ENCODE results near the gene RPA1. TPM values are rescaled to one million over a fixed set of nuclear protein-coding genes. Genes with fewer than 3 reads are reported as not detected.

The RPA1 gene
- polyA plus RNA-seq, 1 donor, result 40.3 TPM

DNA sequence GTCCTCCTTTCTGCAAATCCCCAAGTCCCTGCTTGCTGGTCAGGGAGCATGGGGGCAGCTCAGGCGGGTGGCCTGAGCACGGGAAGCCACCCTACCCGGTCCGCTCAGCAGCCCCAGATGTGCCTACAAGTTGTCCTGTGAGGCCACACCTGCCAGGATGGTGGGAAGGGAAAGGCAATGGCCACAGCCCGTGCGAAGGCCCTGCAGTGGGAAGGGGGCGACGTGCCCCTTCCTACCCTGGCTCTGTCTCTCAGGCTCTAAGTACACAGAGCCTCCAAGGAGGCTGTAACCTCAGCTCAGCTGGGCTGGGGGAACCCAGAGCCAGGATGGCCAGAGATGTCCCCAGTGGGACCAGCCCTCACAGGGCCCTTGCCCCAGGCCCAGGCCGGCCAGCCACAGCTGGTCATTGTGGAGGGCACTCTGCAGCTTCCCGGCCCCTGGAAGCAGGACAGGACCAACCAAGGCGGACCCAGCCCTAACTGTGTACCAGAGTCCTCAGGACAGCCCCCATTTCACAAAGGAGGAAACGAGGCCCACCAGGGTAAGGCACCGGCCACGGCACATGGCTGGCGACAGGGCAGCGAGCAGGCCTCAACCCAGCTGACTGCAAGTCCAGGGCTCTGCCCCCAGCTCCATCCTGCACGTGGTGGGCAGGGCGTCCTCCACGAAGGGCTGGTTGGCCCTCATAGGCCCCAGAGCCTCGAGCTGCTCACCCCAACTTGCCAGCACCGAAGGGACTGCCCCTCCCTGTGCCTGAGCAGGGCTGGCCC lies 113.0 kb downstream of the RPA1 start:
- no peak for DNase-seq

DNA sequence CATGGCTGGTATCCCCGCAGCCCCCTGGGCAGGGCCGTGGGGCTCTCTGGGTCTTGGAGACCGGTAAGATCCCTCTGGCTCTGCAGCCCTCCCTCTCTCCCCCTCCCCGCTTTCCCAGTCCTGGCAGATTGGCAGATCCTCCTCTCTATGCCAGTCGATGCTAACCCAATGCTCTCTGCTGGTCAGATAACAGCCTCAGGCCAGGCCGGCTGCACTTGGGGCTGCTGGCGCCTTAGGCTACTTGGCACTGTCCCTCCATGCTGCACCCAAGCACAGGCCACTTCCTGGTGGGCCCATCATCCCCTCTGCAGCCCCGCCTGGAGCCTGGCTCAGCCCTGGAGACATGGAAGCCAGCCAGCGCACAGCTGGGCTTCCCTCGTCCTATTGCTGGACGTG lies 113.6 kb downstream of the RPA1 start:
- no peak for DNase-seq

DNA sequence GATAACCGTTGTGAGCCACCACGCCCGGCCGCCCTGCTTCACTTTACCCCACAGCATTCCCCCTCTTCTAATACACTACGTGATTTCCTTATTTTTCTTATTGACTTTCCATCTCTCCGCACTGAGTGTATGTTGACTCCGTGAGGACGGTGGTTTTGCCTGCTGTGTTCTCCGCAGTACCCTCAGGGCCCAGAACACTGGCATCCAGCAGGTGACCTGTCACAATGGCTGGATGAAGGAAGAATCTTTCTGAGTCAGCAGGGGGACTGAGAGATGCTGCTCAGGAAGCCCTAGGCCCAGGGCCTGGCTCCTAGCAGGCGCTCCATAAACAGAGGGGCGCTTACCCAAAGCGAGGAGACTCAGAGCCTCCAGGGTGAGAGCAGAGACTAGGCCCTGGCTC lies 115.8 kb downstream of the RPA1 start:
- DNase-seq, result no peak

DNA sequence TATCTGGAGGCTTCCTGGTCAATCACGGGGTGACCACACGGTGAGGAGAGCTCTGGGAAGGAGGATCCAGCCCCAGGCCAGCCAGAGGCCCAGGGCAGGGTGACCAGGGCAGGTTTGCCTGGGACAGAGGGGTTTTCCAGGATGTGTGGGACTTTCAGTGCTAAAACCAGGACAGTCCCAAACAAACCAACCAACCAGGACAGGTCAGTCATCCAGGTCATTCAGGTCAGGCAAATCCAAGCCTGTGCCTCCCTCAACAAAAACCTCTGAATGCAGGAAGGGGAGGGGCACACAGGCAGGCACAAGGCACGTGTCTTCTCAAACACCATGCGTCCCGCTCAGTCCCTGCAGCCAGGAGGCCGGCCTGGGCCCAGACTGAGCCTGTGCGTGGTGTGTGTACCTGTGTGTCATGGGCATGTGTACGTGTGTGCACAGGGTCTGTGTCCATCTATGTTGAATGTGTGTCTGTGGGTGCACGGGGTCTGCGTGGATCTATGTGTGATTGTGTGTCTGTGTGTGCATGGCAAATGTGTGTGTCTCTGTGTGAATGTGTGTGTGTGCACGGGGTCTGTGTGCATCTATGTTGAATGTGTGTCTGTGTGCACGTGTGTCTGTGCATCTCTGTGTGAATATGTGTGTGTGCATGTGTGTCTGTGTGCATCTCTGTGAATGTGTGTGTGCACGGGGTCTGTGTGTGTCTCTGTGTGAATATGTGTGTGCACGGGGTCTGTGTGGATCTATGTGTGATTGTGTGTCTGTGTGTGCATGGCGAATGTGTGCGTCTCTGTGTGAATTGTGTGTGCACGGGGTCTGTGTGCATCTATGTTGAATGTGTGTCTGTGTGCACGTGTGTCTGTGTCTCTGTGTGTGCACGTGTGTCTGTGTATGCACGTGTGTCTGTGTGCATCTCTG lies 116.5 kb downstream of the RPA1 start:
- no peak for DNase-seq

DNA sequence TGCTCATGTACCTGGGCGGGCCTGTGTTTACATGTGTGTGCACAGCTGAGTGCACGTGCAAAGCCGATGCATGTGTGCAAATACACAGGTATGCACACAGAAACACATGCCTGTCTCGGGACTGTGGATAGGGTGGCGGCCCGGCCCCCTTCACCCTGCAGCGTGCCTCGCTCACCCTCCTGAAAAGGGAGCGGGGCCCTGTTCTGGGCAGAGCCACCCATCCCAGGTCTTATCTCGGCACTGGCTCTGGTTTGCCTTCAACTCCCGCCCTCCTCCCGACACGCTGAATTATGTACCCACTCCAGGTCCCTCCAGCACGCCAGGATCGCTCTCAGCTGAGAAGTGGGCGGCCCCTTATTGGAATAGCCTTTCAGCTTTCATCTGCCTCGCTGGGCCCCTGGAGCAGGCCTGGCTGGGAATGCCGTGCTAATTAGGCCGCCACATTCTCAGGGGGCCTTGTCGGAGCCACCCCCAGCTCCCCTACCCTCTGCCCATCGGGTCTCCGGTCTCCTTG lies 117.5 kb downstream of the RPA1 start:
- DNase-seq, result no peak

DNA sequence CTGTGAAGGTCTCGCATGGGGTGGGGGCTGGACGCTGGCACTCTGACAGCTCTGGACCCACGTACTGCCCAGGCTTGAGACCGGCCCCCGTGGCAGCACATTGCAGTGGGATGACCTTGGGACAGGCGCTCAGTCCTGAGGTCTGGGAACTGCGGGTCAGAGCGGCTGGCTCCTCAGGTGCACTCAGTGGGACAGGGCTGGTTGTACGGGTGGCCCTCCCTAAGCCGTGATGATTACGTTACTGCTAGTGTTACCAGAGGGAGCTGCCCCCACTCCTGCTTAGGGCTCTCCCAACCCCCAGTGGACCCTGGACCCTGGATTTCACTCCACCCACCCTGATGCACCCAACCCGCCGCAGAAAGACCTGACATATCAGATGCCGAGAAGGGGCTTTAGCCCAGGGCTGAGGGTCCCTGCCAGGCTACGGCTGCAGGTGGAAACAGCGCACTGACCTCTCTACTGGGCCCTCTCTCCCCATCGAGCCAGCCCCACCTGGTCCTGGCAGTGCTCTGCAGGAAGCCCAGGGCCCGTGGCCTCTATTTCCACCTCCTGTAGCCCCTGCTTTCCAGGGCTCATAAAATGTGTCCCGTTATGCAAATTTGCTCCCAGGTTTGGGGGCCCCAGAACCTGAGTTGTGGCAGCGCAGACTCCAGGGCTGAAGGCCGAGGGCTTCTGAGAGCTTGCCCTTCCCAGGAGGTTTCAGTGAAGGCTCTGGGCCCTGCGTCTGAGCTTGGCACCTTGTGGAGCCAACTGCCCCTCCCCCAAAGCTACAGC lies 118.1 kb downstream of the RPA1 start:
- no peak for DNase-seq

DNA sequence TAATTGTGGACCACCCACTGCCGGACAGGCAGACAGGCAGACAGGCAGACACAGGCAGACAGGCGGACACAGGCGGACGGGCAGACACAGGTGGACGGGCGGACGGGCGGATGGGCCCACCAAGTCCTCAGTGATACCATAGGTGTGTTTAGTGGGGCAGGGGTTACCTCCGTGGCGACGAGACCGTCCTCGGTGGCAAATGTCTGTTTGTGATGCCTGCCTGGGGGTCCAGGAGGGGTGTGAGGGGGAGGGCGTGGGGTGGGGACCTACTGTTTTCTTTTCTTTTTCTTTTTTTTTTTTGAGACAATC lies 118.7 kb downstream of the RPA1 start:
- no peak for DNase-seq

Other genes with a start within 250 kb of the RPA1 start
- gene SLC43A2, start 201.2 kb upstream of the RPA1 start, polyA plus RNA-seq (ENCODE audit: insufficient read length), result 7.8 TPM
- 9.7 TPM for gene SCARF1, start 184.3 kb upstream of the RPA1 start, polyA plus RNA-seq (ENCODE audit: insufficient read length)
- gene RILP, start 180.1 kb upstream of the RPA1 start, polyA plus RNA-seq (ENCODE audit: insufficient read length), result 5.4 TPM
- 200 TPM for gene PRPF8, start 145.1 kb upstream of the RPA1 start, polyA plus RNA-seq (ENCODE audit: insufficient read length)
- 5.5 TPM for gene TLCD2, start 119.6 kb upstream of the RPA1 start, polyA plus RNA-seq (ENCODE audit: insufficient read length)
- gene WDR81, start 105.3 kb upstream of the RPA1 start, polyA plus RNA-seq (ENCODE audit: insufficient read length), result 21.4 TPM
- gene SERPINF2, start 87.1 kb upstream of the RPA1 start, polyA plus RNA-seq (ENCODE audit: insufficient read length), result 1.7 TPM
- gene SERPINF1, start 67.9 kb upstream of the RPA1 start, polyA plus RNA-seq (ENCODE audit: insufficient read length), result 360 TPM
- gene SMYD4, start 103 bp upstream of the RPA1 start, polyA plus RNA-seq (ENCODE audit: insufficient read length), result 10.4 TPM
- gene RTN4RL1, start 195.3 kb downstream of the RPA1 start, polyA plus RNA-seq (ENCODE audit: insufficient read length), result 2.9 TPM
- 40.0 TPM for gene DPH1, start 200.1 kb downstream of the RPA1 start, polyA plus RNA-seq (ENCODE audit: insufficient read length)
- 12.6 TPM for gene OVCA2, start 212.0 kb downstream of the RPA1 start, polyA plus RNA-seq (ENCODE audit: insufficient read length)
- gene HIC1, start 225.1 kb downstream of the RPA1 start, polyA plus RNA-seq (ENCODE audit: insufficient read length), result 33.7 TPM

Data from hindlimb muscle (tissue), 1 donor.